Measurements from ENCODE around the gene CRLF1. TPM values are rescaled to one million over a fixed set of nuclear protein-coding genes. Genes with fewer than 3 reads are reported as not detected.

The CRLF1 gene
- polyA plus RNA-seq, 3 donors = 0.19 TPM; not detected in 2

DNA sequence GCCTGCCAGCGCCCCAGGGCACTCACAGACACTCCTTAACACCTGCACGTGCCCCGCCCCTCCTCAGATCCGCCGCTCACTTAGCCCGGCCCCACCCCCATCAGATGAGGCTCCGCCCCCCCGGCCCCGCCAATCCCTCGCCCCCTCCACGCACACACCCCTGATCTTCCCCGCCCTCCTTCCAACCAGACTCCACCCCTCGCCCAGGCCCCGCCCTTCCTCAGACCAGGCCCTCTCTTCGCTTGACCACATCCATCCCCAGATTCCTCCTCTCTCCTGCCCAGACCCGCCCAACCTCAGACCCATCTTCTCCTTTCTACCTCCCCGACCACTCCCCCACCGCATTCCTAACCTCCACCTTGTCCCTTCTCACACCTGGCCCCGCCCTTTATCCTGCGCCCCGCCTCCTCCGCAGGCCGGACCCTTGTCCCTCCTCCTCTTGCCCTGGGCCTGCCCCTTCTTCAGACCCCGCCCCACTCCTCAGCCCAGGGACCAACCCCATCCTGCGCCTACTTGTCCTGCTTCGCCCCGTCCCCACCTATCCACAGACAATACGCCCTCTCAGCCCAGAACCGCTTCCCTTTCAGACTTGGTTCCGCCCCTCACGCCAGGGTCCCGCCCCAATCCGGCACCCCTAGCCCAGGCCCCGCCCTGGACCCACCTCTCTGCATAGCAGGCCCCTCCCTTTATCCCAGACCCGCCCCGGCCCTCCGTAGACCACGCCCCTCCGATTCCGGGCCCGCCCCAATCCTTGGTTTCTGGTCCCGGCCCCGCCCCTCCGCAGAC lies 29.8 kb upstream of the CRLF1 start:
- H3K79me2 ChIP-seq (ENCODE audit: insufficient read depth, low read length) = peaks cover 19% of the 10 kb centered on the region
- peak overlapping the region; percentile 65 to 92 (median 90) for H3K4me3 ChIP-seq (replicated peaks in 1 of 3; ENCODE audit: low read depth in 2 of 3, low read length in 3 of 3)
- TF ChIP-seq CTCF (IDR thresholded peaks at IDR 0.05) = no peak
- peaks cover 0 to 3% of the 10 kb centered on the region in 2 donors for H3K27me3 ChIP-seq (ENCODE audit: control insufficient read depth in 2 of 2, insufficient read depth in 2 of 2, low read length in 2 of 2)
- peak overlapping the region; percentile 91 for H2AFZ ChIP-seq (ENCODE audit: insufficient read depth, low read depth, low read length, poor library complexity, severe bottlenecking)
- no peaks in the 10 kb centered on the region for H3K36me3 ChIP-seq (replicated peaks in 1 of 2; ENCODE audit: control insufficient read depth in 1 of 2, insufficient read depth in 2 of 2, low read length in 2 of 2)
- Mint-ChIP-seq H3K4me3 (peak overlapping the region; percentile 85 to 90), H3K9me3 (peaks cover 0 to 3% (median 0%) of the 10 kb centered on the region in 7 donors), H3K4me1 (peaks cover 25% of the 10 kb centered on the region), H3K27me3 (ENCODE audit: low read depth in 3 of 3) (peaks cover 5 to 18% (median 16%) of the 10 kb centered on the region in 3 donors), H3K27ac (peak overlapping the region; percentile 76 to 99 (median 92)), H3K36me3 (peaks cover 0 to 6% of the 10 kb centered on the region in 2 donors)
- peak; percentile 95 to 97 (median 97) for DNase-seq
- peak overlapping the region; percentile 66 to 82 for H3K27ac ChIP-seq (ENCODE audit: low read depth in 1 of 2, low read length in 2 of 2)
- 0% methylated on average over 29 of the region's 44 CpGs for WGBS (ENCODE audit: insufficient coverage)
- intact Hi-C loops (cut with micrococcal nuclease) = loop anchor here (1.0 to 5.0 kb wide), 4 partner anchors 41 to 296 kb away; partner anchors contain the start of gene ELL (in 2 of the 2)
- peak overlapping the region; percentile 84 for H3K9ac ChIP-seq (ENCODE audit: insufficient read depth, low read length, poor library complexity, severe bottlenecking)
- H3K4me1 ChIP-seq (ENCODE audit: control insufficient read depth in 1 of 2, insufficient read depth in 2 of 2, low read length in 2 of 2) = peaks cover 11 to 26% of the 10 kb centered on the region in 2 donors
- H3K9me3 ChIP-seq (replicated peaks in 1 of 2; ENCODE audit: control insufficient read depth in 1 of 2, insufficient read depth in 1 of 2, low read length in 2 of 2) = no peaks in the 10 kb centered on the region
- peak overlapping the region; percentile 98 for H3K4me2 ChIP-seq (replicated peaks; ENCODE audit: extremely low read depth, low read length, poor library complexity, severe bottlenecking)
- H4K20me1 ChIP-seq (ENCODE audit: insufficient read depth, low read length) = peaks cover 3% of the 10 kb centered on the region

DNA sequence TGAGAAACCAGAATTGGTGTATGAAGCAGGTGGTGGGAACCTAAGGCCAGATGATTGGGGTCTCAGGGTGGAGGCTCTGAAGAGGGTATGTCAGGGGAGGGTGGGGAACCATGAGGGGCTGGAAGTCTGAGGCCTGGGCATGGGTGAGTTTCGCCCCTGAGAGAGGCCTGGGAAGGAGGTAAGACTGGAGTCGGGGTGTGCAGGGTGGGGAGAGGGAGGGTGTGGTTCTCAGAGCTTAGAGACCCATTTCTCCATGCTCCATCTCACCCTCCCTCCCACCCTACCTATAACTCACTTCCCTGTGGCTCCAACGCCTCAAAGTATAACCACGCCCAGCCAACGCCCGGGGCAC lies 29.2 kb upstream of the CRLF1 start:
- Histone ChIP-seq H3K27me3 (ENCODE audit: control insufficient read depth in 2 of 2, insufficient read depth in 2 of 2, low read length in 2 of 2) (peaks cover 0 to 3% of the 10 kb centered on the region in 2 donors), H3K79me2 (ENCODE audit: insufficient read depth, low read length) (peaks cover 19% of the 10 kb centered on the region), H4K20me1 (ENCODE audit: insufficient read depth, low read length) (peaks cover 2% of the 10 kb centered on the region), H2AFZ (ENCODE audit: insufficient read depth, low read depth, low read length, poor library complexity, severe bottlenecking) (no peak overlapping the region), H3K9ac (ENCODE audit: insufficient read depth, low read length, poor library complexity, severe bottlenecking) (no peak overlapping the region), H3K27ac (ENCODE audit: low read depth in 1 of 2, low read length in 2 of 2) (no peak overlapping the region), H3K9me3 (replicated peaks in 1 of 2; ENCODE audit: control insufficient read depth in 1 of 2, insufficient read depth in 1 of 2, low read length in 2 of 2) (no peaks in the 10 kb centered on the region), H3K4me1 (ENCODE audit: control insufficient read depth in 1 of 2, insufficient read depth in 2 of 2, low read length in 2 of 2) (peaks cover 11 to 26% of the 10 kb centered on the region in 2 donors), H3K4me3 (replicated peaks in 1 of 3; ENCODE audit: low read depth in 2 of 3, low read length in 3 of 3) (peak overlapping the region in 1 of 3 experiments; percentile 92), H3K4me2 (replicated peaks; ENCODE audit: extremely low read depth, low read length, poor library complexity, severe bottlenecking) (peak overlapping the region; percentile 98), H3K36me3 (replicated peaks in 1 of 2; ENCODE audit: control insufficient read depth in 1 of 2, insufficient read depth in 2 of 2, low read length in 2 of 2) (no peaks in the 10 kb centered on the region)
- DNase-seq = no peak
- H3K4me3 Mint-ChIP-seq = peak overlapping the region; percentile 85 to 90
- H3K9me3 Mint-ChIP-seq = peaks cover 0 to 3% (median 0%) of the 10 kb centered on the region in 7 donors
- intact Hi-C loops (cut with micrococcal nuclease) = loop anchor here (1.0 to 5.0 kb wide), 4 partner anchors 41 to 297 kb away; partner anchors contain the start of gene ELL (in 2 of the 2)
- 0% methylated on average over 4 of the region's 6 CpGs for WGBS (ENCODE audit: insufficient coverage)
- peaks cover 5 to 19% (median 16%) of the 10 kb centered on the region in 3 donors for H3K27me3 Mint-ChIP-seq (ENCODE audit: low read depth in 3 of 3)
- H3K4me1 Mint-ChIP-seq = peaks cover 25% of the 10 kb centered on the region
- H3K36me3 Mint-ChIP-seq = peaks cover 0 to 5% of the 10 kb centered on the region in 2 donors
- H3K27ac Mint-ChIP-seq = peak overlapping the region; percentile 7 to 99 (median 85)
- no peak for TF ChIP-seq CTCF (IDR thresholded peaks at IDR 0.05)

Data from CD14-positive monocyte (primary cell).